GM21447 (cell line): ENCODE measurements around the gene HPSE2.

Experiments
- ATAC-seq: cut with Tn5 transposase; IDR thresholded peaks from one replicate; pipeline ENCODE4 v1.9.1; 2021; ENCODE audit not compliant: unreplicated experiment

HPSE2 gene

GRCh38 chr10:98445200-98445812, 790.3 kb downstream of the HPSE2 start:
- no peak for ATAC-seq

- no peak for ATAC-seq
Measured at GRCh38 chr10:98444314-98445006, 791.2 kb downstream of the HPSE2 start.

- ATAC-seq, result no peak
Measured at GRCh38 chr10:98438715-98439114, 796.9 kb downstream of the HPSE2 start.

- no peak for ATAC-seq
Measured at GRCh38 chr10:98436704-98437103, 798.9 kb downstream of the HPSE2 start.

- no peak for ATAC-seq
Measured at GRCh38 chr10:98435178-98435577, 800.5 kb downstream of the HPSE2 start.

- no peak for ATAC-seq
Measured at GRCh38 chr10:98433881-98434732, 801.5 kb downstream of the HPSE2 start.

GRCh38 chr10:98433371-98433770, 802.3 kb downstream of the HPSE2 start:
- no peak for ATAC-seq

GRCh38 chr10:98432330-98432729, 803.3 kb downstream of the HPSE2 start:
- ATAC-seq, result no peak

- no peak for ATAC-seq
Measured at GRCh38 chr10:98431016-98431415, 804.6 kb downstream of the HPSE2 start.

GRCh38 chr10:98430427-98430826, 805.2 kb downstream of the HPSE2 start:
- ATAC-seq, result no peak

GRCh38 chr10:98429320-98430072, 806.2 kb downstream of the HPSE2 start:
- no peak for ATAC-seq

GRCh38 chr10:98427011-98427515, 808.6 kb downstream of the HPSE2 start:
- no peak for ATAC-seq

GRCh38 chr10:98425511-98426352, 809.9 kb downstream of the HPSE2 start:
- ATAC-seq, result peak; percentile 73

GRCh38 chr10:98424295-98425254, 811.1 kb downstream of the HPSE2 start:
- no peak for ATAC-seq

- no peak for ATAC-seq
Measured at GRCh38 chr10:98423691-98424120, 811.9 kb downstream of the HPSE2 start.

GRCh38 chr10:98422182-98422581, 813.5 kb downstream of the HPSE2 start:
- ATAC-seq, result no peak

GRCh38 chr10:98420786-98421185, 814.9 kb downstream of the HPSE2 start:
- ATAC-seq, result no peak

- no peak for ATAC-seq
Measured at GRCh38 chr10:98419469-98420261, 816.0 kb downstream of the HPSE2 start.
